ENCODE measurements around the gene LENG8.
"Not testable (repeated sequence)": the region's sequence is repeated elsewhere in the genome, so short reads cannot be mapped to it uniquely, and the experiment has no call there.

LENG8 gene

GRCh38 chr19:54502518-54503048, 53.6 kb downstream of the LENG8 start, which contains the start of gene LAIR2:
Gene LAIR2, plus strand, starts transcription at chr19:54502831. Its CDS starts 88 bp downstream, at chr19:54502919.
- peak within 1 kb of the TSS; percentile 34; the same call in 1 of the 2 replicates for H3K9ac ChIP-seq (ENCODE audit: low read depth, low read length)
- no peak within 1 kb of the TSS for H2AFZ ChIP-seq (ENCODE audit: low read depth, low read length)
- peaks cover 5% of the 10 kb centered on the region; the same call in 1 of the 2 replicates for H3K79me2 ChIP-seq (ENCODE audit: insufficient read depth, low read length)
- peaks cover 3% of the 10 kb centered on the region for H3K27me3 ChIP-seq (ENCODE audit: insufficient read depth, low read length, poor library complexity)
- ATAC-seq (ENCODE audit: insufficient read depth, low read depth) (no peak), DNase-seq (no peak)
- H3K9me3 ChIP-seq (ENCODE audit: insufficient read depth, low read length, severe bottlenecking) = no peaks in the 10 kb centered on the region
- H3K4me2 ChIP-seq (ENCODE audit: insufficient read depth, low read length) = peak within 1 kb of the TSS; percentile 49
- H3K27ac ChIP-seq (ENCODE audit: low read length) = peak within 1 kb of the TSS; percentile 60; the same call in 1 of the 2 replicates
- peak within 1 kb of the TSS in 1 of 2 experiments; percentile 43; a peak in 2 of 4 replicates for H3K4me3 ChIP-seq (ENCODE audit: low read depth in 1 of 2, low read length in 2 of 2)
- H3K4me1 ChIP-seq (ENCODE audit: insufficient read depth, low read length) = peaks cover 18% of the 10 kb centered on the region
- H3K36me3 ChIP-seq (ENCODE audit: insufficient read depth, low read length) = no peaks in the 10 kb centered on the region
- H4K20me1 ChIP-seq (ENCODE audit: insufficient read depth, low read length) = no peaks in the 10 kb centered on the region; the same call in 1 of the 2 replicates
- TF ChIP-seq CTCF (IDR thresholded peaks at IDR 0.05; ENCODE audit: borderline replicate concordance, extremely low read depth, low read length, poor library complexity, severe bottlenecking) (no peak), EZH2 (IDR thresholded peaks at IDR 0.05; ENCODE audit: borderline replicate concordance, low read depth, low read length, severe bottlenecking) (no peak)

- not testable (repeated sequence) for ATAC-seq (ENCODE audit: insufficient read depth, low read depth); H3K27me3 ChIP-seq (ENCODE audit: insufficient read depth, low read length, poor library complexity); H3K79me2 ChIP-seq (ENCODE audit: insufficient read depth, low read length); H3K4me1 ChIP-seq (ENCODE audit: insufficient read depth, low read length); DNase-seq; H3K27ac ChIP-seq (ENCODE audit: low read length); H4K20me1 ChIP-seq (ENCODE audit: insufficient read depth, low read length); H2AFZ ChIP-seq (ENCODE audit: low read depth, low read length); H3K4me3 ChIP-seq (ENCODE audit: low read depth in 1 of 2, low read length in 2 of 2); H3K4me2 ChIP-seq (ENCODE audit: insufficient read depth, low read length); H3K36me3 ChIP-seq (ENCODE audit: insufficient read depth, low read length); H3K9me3 ChIP-seq (ENCODE audit: insufficient read depth, low read length, severe bottlenecking); H3K9ac ChIP-seq (ENCODE audit: low read depth, low read length)
These were observed 56.5 kb downstream of the LENG8 start for GRCh38 chr19:54505542-54505941.

GRCh38 chr19:54506079-54506478, 57.1 kb downstream of the LENG8 start:
- H3K36me3 ChIP-seq (ENCODE audit: insufficient read depth, low read length) = no peaks in the 10 kb centered on the region
- H3K4me1 ChIP-seq (ENCODE audit: insufficient read depth, low read length) = peaks cover 2% of the 10 kb centered on the region; the same call in 1 of the 2 replicates
- no peak overlapping the region for H2AFZ ChIP-seq (ENCODE audit: low read depth, low read length)
- no peaks in the 10 kb centered on the region for H3K27me3 ChIP-seq (ENCODE audit: insufficient read depth, low read length, poor library complexity)
- TF ChIP-seq EZH2 (IDR thresholded peaks at IDR 0.05; ENCODE audit: borderline replicate concordance, low read depth, low read length, severe bottlenecking) (no peak), CTCF (IDR thresholded peaks at IDR 0.05; ENCODE audit: borderline replicate concordance, extremely low read depth, low read length, poor library complexity, severe bottlenecking) (no peak)
- H3K4me2 ChIP-seq (ENCODE audit: insufficient read depth, low read length) = no peak overlapping the region
- 0 out of 2 replicates have a peak, but pooled peaks cover 2% of the 10 kb centered on the region for H3K79me2 ChIP-seq (ENCODE audit: insufficient read depth, low read length)
- DNase-seq (no peak), ATAC-seq (ENCODE audit: insufficient read depth, low read depth) (no peak)
- H3K9me3 ChIP-seq (ENCODE audit: insufficient read depth, low read length, severe bottlenecking) = no peaks in the 10 kb centered on the region
- H4K20me1 ChIP-seq (ENCODE audit: insufficient read depth, low read length) = no peaks in the 10 kb centered on the region
- H3K27ac ChIP-seq (ENCODE audit: low read length) = no peak overlapping the region
- no peak overlapping the region for H3K9ac ChIP-seq (ENCODE audit: low read depth, low read length)
- H3K4me3 ChIP-seq (ENCODE audit: low read depth in 1 of 2, low read length in 2 of 2) = no peak overlapping the region

- not testable (repeated sequence) for H2AFZ ChIP-seq (ENCODE audit: low read depth, low read length); H4K20me1 ChIP-seq (ENCODE audit: insufficient read depth, low read length); H3K36me3 ChIP-seq (ENCODE audit: insufficient read depth, low read length); DNase-seq; H3K27me3 ChIP-seq (ENCODE audit: insufficient read depth, low read length, poor library complexity); H3K9me3 ChIP-seq (ENCODE audit: insufficient read depth, low read length, severe bottlenecking); H3K4me1 ChIP-seq (ENCODE audit: insufficient read depth, low read length); H3K4me2 ChIP-seq (ENCODE audit: insufficient read depth, low read length); H3K9ac ChIP-seq (ENCODE audit: low read depth, low read length); H3K79me2 ChIP-seq (ENCODE audit: insufficient read depth, low read length); H3K27ac ChIP-seq (ENCODE audit: low read length); H3K4me3 ChIP-seq (ENCODE audit: low read depth in 1 of 2, low read length in 2 of 2); ATAC-seq (ENCODE audit: insufficient read depth, low read depth)
These were observed 58.2 kb downstream of the LENG8 start for GRCh38 chr19:54507038-54507717.
